A549 (cell line): ENCODE data around the gene AP2B1. TPM values are rescaled to one million over a fixed set of nuclear protein-coding genes. Genes with fewer than 3 reads are reported as not detected.
A peak's percentile ranks its signal among the peaks of the same experiment; 100 is the strongest.

Experiments
- CBX2 ChIP-seq: fragments of 200-600 bp; sonication (generic); IDR thresholded peaks from 2 replicates; pipeline ENCODE4 v1.6.1; 2016; ENCODE audit warnings: low read depth, mild to moderate bottlenecking, borderline replicate concordance
- CEBPB ChIP-seq, 2 experiments: fragments of >200 bp in 1 of 2; sonication (Bioruptor Twin) in 1 of 2; formaldehyde crosslinking in 1 of 2; IDR thresholded peaks; 2 replicates each; pipeline ENCODE4 v1.6.1; 2012 to 2016
- CHD2 ChIP-seq: fragments of 150-350 bp; IDR thresholded peaks from 2 replicates; pipeline ENCODE4 v1.6.1; 2014; ENCODE audit warnings: low read length; ENCODE audit not compliant: partially characterized antibody
- EP300 ChIP-seq, 2 experiments: fragments of >200 bp; sonication (Bioruptor Twin); formaldehyde crosslinking; IDR thresholded peaks; 2 replicates in 1 of 2; 3 replicates in 1 of 2; pipeline ENCODE4 v1.6.1; 2016 to 2017
- ESRRA ChIP-seq: fragments of 150-350 bp; IDR thresholded peaks from 2 replicates; pipeline ENCODE4 v1.6.1; 2014; ENCODE audit warnings: mild to moderate bottlenecking, low read length, borderline replicate concordance
- FOSL2 ChIP-seq, 2 experiments: fragments of 450-650 bp in 1 of 2; fragments of >200 bp in 1 of 2; sonication (Bioruptor Twin) in 1 of 2; formaldehyde crosslinking; IDR thresholded peaks; 2 replicates each; pipeline versions ENCODE4 v1.5.0 to v1.6.1; 2016 to 2020; ENCODE audit warnings: mild to moderate bottlenecking in 1 of 2, moderate library complexity in 1 of 2
- HEYL ChIP-seq: fragments of 250-450 bp; sonication (Bioruptor Pico); IDR thresholded peaks from 2 replicates; pipeline ENCODE4 v1.8.0; 2021; ENCODE audit warnings: mild to moderate bottlenecking, moderate library complexity
- HOXB13 ChIP-seq: fragments of 250-450 bp; sonication (Bioruptor Pico); IDR thresholded peaks from 2 replicates; pipeline ENCODE4 v1.5.0; 2020; ENCODE audit warnings: low read depth, mild to moderate bottlenecking, moderate library complexity
- JUN ChIP-seq, 2 experiments: fragments of >200 bp; sonication (Bioruptor Twin); formaldehyde crosslinking; IDR thresholded peaks; 2 replicates in 1 of 2; 3 replicates in 1 of 2; pipeline ENCODE4 v1.6.1; 2016 to 2017
- KDM1A ChIP-seq: fragments of 200-600 bp; sonication (generic); IDR thresholded peaks from 2 replicates; pipeline ENCODE4 v1.6.1; 2016; ENCODE audit warnings: low read depth, mild to moderate bottlenecking
- KDM5A ChIP-seq: fragments of 200-600 bp; sonication (generic); IDR thresholded peaks from 2 replicates; pipeline ENCODE4 v1.6.1; 2016; ENCODE audit warnings: antibody characterized with exemption, mild to moderate bottlenecking
- MAX ChIP-seq: IDR thresholded peaks from 2 replicates; pipeline ENCODE4 v1.6.1; 2012
- MAZ ChIP-seq: fragments of 150-350 bp; IDR thresholded peaks from 2 replicates; pipeline ENCODE4 v1.6.1; 2014; ENCODE audit warnings: antibody characterized with exemption, low read depth, low read length, borderline replicate concordance
- MYC ChIP-seq: IDR thresholded peaks from 2 replicates; pipeline ENCODE4 v1.6.1; 2012; ENCODE audit warnings: mild to moderate bottlenecking, inconsistent platforms, low read length, improper control_type of control experiment, borderline replicate concordance
- NFE2L2 ChIP-seq: fragments of 150-350 bp; conservative IDR thresholded peaks from 2 replicates; pipeline ENCODE4 v1.6.1; 2014; ENCODE audit warnings: low read length
- NPAS2 ChIP-seq: fragments of 250-450 bp; sonication (Bioruptor Pico); IDR thresholded peaks from 2 replicates; pipeline ENCODE4 v1.8.0; 2022; ENCODE audit warnings: mild to moderate bottlenecking, moderate library complexity, borderline replicate concordance
- NR3C1 ChIP-seq: fragments of >200 bp; sonication (Bioruptor Twin); formaldehyde crosslinking; IDR thresholded peaks from 3 replicates; pipeline ENCODE4 v1.6.1; 2017
- PBX3 ChIP-seq: IDR thresholded peaks from 2 replicates; pipeline ENCODE4 v1.6.1; 2012
- PHF8 ChIP-seq: fragments of 200-600 bp; sonication (generic); IDR thresholded peaks from 2 replicates; pipeline ENCODE4 v1.6.1; 2016; ENCODE audit warnings: low read depth, mild to moderate bottlenecking, antibody characterized with exemption, moderate library complexity, borderline replicate concordance
- POLR2AphosphoS2 ChIP-seq: conservative IDR thresholded peaks from 2 replicates; pipeline ENCODE4 v1.6.1; 2012; ENCODE audit warnings: low read length, improper control_type of control experiment, inconsistent platforms
- RARB ChIP-seq: fragments of 250-450 bp; sonication (Bioruptor Pico); IDR thresholded peaks from 2 replicates; pipeline ENCODE4 v1.8.0; 2021; ENCODE audit warnings: mild to moderate bottlenecking, moderate library complexity
- SMC3 ChIP-seq: fragments of >200 bp; sonication (Bioruptor Twin); formaldehyde crosslinking; IDR thresholded peaks from 3 replicates; pipeline ENCODE4 v1.6.1; 2018; ENCODE audit warnings: inconsistent platforms
- SREBF2 ChIP-seq: fragments of 450-650 bp; IDR thresholded peaks from 2 replicates; pipeline ENCODE4 v1.6.1; 2014; ENCODE audit warnings: mild to moderate bottlenecking, moderate library complexity
- TFCP2L1 ChIP-seq: fragments of 250-450 bp; sonication (Bioruptor Pico); IDR thresholded peaks from 2 replicates; pipeline ENCODE4 v1.5.0; 2021; ENCODE audit warnings: mild to moderate bottlenecking
- TP53 ChIP-seq: fragments of 250-450 bp; sonication (Bioruptor Pico); IDR thresholded peaks from 2 replicates; pipeline ENCODE4 v1.5.0; 2021; ENCODE audit warnings: mild to moderate bottlenecking, moderate library complexity
- ZFP36 ChIP-seq: fragments of 450-650 bp; IDR thresholded peaks from 2 replicates; pipeline ENCODE4 v1.6.1; 2014; ENCODE audit warnings: borderline replicate concordance; ENCODE audit not compliant: partially characterized antibody
- ZNF302 ChIP-seq: fragments of 250-450 bp; sonication (Bioruptor Pico); IDR thresholded peaks from 2 replicates; pipeline ENCODE4 v1.9.0; 2021; ENCODE audit warnings: inconsistent platforms, mild to moderate bottlenecking, moderate library complexity
- ZSCAN20 ChIP-seq: fragments of 250-450 bp; sonication (Bioruptor Pico); IDR thresholded peaks from 2 replicates; pipeline ENCODE4 v1.8.0; 2022; ENCODE audit warnings: mild to moderate bottlenecking, moderate library complexity
- polyA plus RNA-seq, 4 experiments: library from polyadenylated mRNA; depleted of rRNA in 3 of 4; stranded (reverse); fragments of >200 nt; fragmentation: RNase III in 1 of 4; extraction: RNeasy Plus Mini Kit Qiagen cat#74134 plus additional on column Dnase treatment in 1 of 4; gene quantifications; 2 replicates in 3 of 4; 3 replicates in 1 of 4; pipeline ENCODE4 v1.2.3, GENCODE V29; 2011 to 2017
- TF ChIP-seq, protein P1 (sequence below): IDR thresholded peaks from 2 replicates; pipeline ENCODE4 v1.6.1; 2012; ENCODE audit warnings: low read depth, borderline replicate concordance
- TF ChIP-seq, protein P2 (sequence below): fragments of >200 bp; sonication (Bioruptor Twin); formaldehyde crosslinking; IDR thresholded peaks from 2 replicates; pipeline ENCODE4 v1.6.1; 2016

AP2B1 gene
- polyA plus RNA-seq, 2 of the 4 experiments (the other 2 are of a cell fraction), result 110 to 278 TPM

GRCh38 chr17:35587074-35587961 lies at the start of gene AP2B1 (continued):
- peak; percentile 77 for TF ChIP-seq PHF8
- TF ChIP-seq MAZ, result peak; percentile 52; the same call in 1 of the 2 replicates
- TF ChIP-seq JUN (IDR thresholded peaks at IDR 0.05), result peak; percentile 65 to 92
- no peak for TF ChIP-seq CBX2
- peak; percentile 78 for TF ChIP-seq MYC
- no peak for TF ChIP-seq FOSL2 (IDR thresholded peaks at IDR 0.05)
- peak; percentile 96 for TF ChIP-seq FOSL2 (CRISPR knock-in tag; IDR thresholded peaks at IDR 0.05)
- peak in 1 of 2 experiments; percentile 42; a peak in 1 of 4 replicates for TF ChIP-seq CEBPB (IDR thresholded peaks at IDR 0.05)
- no peak for TF ChIP-seq ZFP36
- TF ChIP-seq HEYL (CRISPR knock-in tag), result no peak
- TF ChIP-seq ZNF302, result no peak
- TF ChIP-seq, protein P1, sequence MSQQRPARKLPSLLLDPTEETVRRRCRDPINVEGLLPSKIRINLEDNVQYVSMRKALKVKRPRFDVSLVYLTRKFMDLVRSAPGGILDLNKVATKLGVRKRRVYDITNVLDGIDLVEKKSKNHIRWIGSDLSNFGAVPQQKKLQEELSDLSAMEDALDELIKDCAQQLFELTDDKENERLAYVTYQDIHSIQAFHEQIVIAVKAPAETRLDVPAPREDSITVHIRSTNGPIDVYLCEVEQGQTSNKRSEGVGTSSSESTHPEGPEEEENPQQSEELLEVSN, result no peak; the same call in 1 of the 2 replicates
- peak; percentile 92 for TF ChIP-seq MAX
- no peak for TF ChIP-seq NR3C1
- TF ChIP-seq TFCP2L1 (CRISPR knock-in tag), result peak; percentile 7; the same call in 1 of the 2 replicates
- TF ChIP-seq HOXB13, result no peak
- TF ChIP-seq KDM5A, result 0 out of 2 replicates have a peak, but pooled peaks have one; percentile 8
- no peak for TF ChIP-seq EP300 (IDR thresholded peaks at IDR 0.05)
- TF ChIP-seq NPAS2, result no peak
- TF ChIP-seq RARB, result no peak
- no peak for TF ChIP-seq ESRRA
- no peak for TF ChIP-seq SMC3
- no peak for TF ChIP-seq POLR2AphosphoS2
- TF ChIP-seq, protein P2, sequence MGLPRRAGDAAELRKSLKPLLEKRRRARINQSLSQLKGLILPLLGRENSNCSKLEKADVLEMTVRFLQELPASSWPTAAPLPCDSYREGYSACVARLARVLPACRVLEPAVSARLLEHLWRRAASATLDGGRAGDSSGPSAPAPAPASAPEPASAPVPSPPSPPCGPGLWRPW, result no peak
- no peak for TF ChIP-seq ZSCAN20 (CRISPR knock-in tag)
- TF ChIP-seq SREBF2, result no peak
- TF ChIP-seq CHD2, result no peak
- 0 out of 2 replicates have a peak, but pooled peaks have one; percentile 13 for TF ChIP-seq PBX3
- TF ChIP-seq TP53 (CRISPR knock-in tag), result no peak
- TF ChIP-seq KDM1A, result no peak
- TF ChIP-seq NFE2L2, result no peak
- TF ChIP-seq, all 56 proteins: peak for 16
